Spleen (tissue), 11 donors: ENCODE data around the gene AUH. TPM values are rescaled to one million over a fixed set of nuclear protein-coding genes. Genes with fewer than 3 reads are reported as not detected.

ENCODE experiments used
- DNase-seq: peaks from one replicate; pipeline ENCODE4 v3.0.0-alpha.2; 2020
- H3K27ac ChIP-seq, 8 donors: fragments of 200-600 bp; sonication (generic) in 7 of 8; 1 replicate in 4 of 8; 2 replicates in 4 of 8; pipeline versions ENCODE4 v1.5.0 to v1.8.0; 2016 to 2021; ENCODE audit warnings: inconsistent platforms in 4 of 8, mild to moderate bottlenecking in 4 of 8, moderate library complexity in 1 of 8
- H3K27me3 ChIP-seq, 7 donors: fragments of 200-600 bp; sonication (generic) in 6 of 7; replicated peaks in 1 of 7; 1 replicate in 4 of 7; 2 replicates in 3 of 7; pipeline versions ENCODE4 v1.5.0 to v1.8.0; 2016 to 2021; ENCODE audit warnings: inconsistent platforms in 3 of 7, mild to moderate bottlenecking in 1 of 7
- H3K36me3 ChIP-seq, 6 donors: fragments of 200-600 bp; sonication (generic) in 5 of 6; 1 replicate in 4 of 6; 2 replicates in 2 of 6; pipeline versions ENCODE4 v1.5.0 to v1.8.0; 2016 to 2021; ENCODE audit warnings: inconsistent platforms in 2 of 6
- H3K4me1 ChIP-seq, 6 donors: fragments of 200-600 bp; sonication (generic) in 5 of 6; 1 replicate in 3 of 6; 2 replicates in 3 of 6; pipeline versions ENCODE4 v1.5.0 to v1.8.0; 2016 to 2021; ENCODE audit warnings: inconsistent platforms in 3 of 6
- H3K4me3 ChIP-seq, 8 donors: fragments of 200-600 bp; sonication (generic) in 7 of 8; 1 replicate in 4 of 8; 2 replicates in 4 of 8; pipeline versions ENCODE4 v1.5.0 to v1.8.0; 2016 to 2021; ENCODE audit warnings: inconsistent platforms in 4 of 8, mild to moderate bottlenecking in 4 of 8, moderate library complexity in 2 of 8
- H3K9me3 ChIP-seq, 8 donors: fragments of 200-600 bp; sonication (generic) in 7 of 8; 1 replicate in 4 of 8; 2 replicates in 4 of 8; pipeline versions ENCODE4 v1.5.0 to v1.8.0; 2016 to 2021; ENCODE audit warnings: inconsistent platforms in 4 of 8
- POLR2A ChIP-seq, 3 donors: fragments of 450-650 bp; IDR thresholded peaks; one replicate each; pipeline ENCODE4 v1.5.1; 2017; ENCODE audit warnings: antibody characterized with exemption in 3 of 3, mild to moderate bottlenecking in 1 of 3
- POLR2AphosphoS5 ChIP-seq, 3 donors: sonication (generic); formaldehyde crosslinking; IDR thresholded peaks; one replicate each; pipeline ENCODE4 v1.5.1; 2017; ENCODE audit warnings: antibody characterized with exemption in 3 of 3
- WGBS, 5 donors: extraction: QIAGEN DNeasy Blood & Tissue Kit in 3 of 5; methylation state at CpG; one replicate each; pipeline versions ENCODE4 v1.1.5 to v1.1.7; 2013 to 2018; 5-methylcytosine and 5-hydroxymethylcytosine counted together
- intact Hi-C: fragments of 100-400 bp; cut with DNase I; formaldehyde crosslinking; loops from one replicate; pipeline ENCODE4 v1.15.0; 2023; ENCODE audit warnings: low total_unique reads
- polyA plus RNA-seq, 3 donors: library from polyadenylated mRNA; stranded (reverse); fragments of 200-250 nt; gene quantifications; one replicate each; pipeline ENCODE4 v1.2.1, GENCODE V29; 2013
- total RNA-seq, 7 donors: library from RNA; depleted of rRNA in 3 of 7; stranded (reverse); fragments of >200 nt in 3 of 7; fragmentation: NEBNext Ultra II Directional in 4 of 7; extraction: Animal tissue kit (Norgen Biotek cat#: 25700) in 4 of 7; gene quantifications; one replicate each; pipeline versions ENCODE4 v1.1.0 to v1.2.1, GENCODE V29; 2016 to 2021
- TF ChIP-seq, protein P1 (sequence below), 11 experiments: fragments of 200-600 bp in 7 of 11; fragments of 450-650 bp in 4 of 11; sonication (generic) in 4 of 11; IDR thresholded peaks in 8 of 11; conservative IDR thresholded peaks in 3 of 11; 1 replicate in 7 of 11; 2 replicates in 4 of 11; pipeline versions ENCODE4 v1.4.0 to v1.8.0; 2016 to 2021; ENCODE audit warnings: antibody characterized with exemption in 11 of 11, inconsistent platforms in 4 of 11, mild to moderate bottlenecking in 1 of 11
- donor health status: healthy with polysubstance abuse.
- donor health status: DM: no; HTN: no; CAD: no; lungs with moderate emphysema.
- donor health status: DM: no; HTN: no; CAD: no.
- donor health status: Bipolar disorder and iron deficiency.
- donor health status: healthy.
- donor health status: DM: no; HTN: no; CAD: no.
- donor health status: DM: yes; HTN: yes; CAD: no.

AUH gene
- total and polyA plus RNA-seq, 10 donors: 9.4 to 37.3 (median 20.6) TPM

DNA sequence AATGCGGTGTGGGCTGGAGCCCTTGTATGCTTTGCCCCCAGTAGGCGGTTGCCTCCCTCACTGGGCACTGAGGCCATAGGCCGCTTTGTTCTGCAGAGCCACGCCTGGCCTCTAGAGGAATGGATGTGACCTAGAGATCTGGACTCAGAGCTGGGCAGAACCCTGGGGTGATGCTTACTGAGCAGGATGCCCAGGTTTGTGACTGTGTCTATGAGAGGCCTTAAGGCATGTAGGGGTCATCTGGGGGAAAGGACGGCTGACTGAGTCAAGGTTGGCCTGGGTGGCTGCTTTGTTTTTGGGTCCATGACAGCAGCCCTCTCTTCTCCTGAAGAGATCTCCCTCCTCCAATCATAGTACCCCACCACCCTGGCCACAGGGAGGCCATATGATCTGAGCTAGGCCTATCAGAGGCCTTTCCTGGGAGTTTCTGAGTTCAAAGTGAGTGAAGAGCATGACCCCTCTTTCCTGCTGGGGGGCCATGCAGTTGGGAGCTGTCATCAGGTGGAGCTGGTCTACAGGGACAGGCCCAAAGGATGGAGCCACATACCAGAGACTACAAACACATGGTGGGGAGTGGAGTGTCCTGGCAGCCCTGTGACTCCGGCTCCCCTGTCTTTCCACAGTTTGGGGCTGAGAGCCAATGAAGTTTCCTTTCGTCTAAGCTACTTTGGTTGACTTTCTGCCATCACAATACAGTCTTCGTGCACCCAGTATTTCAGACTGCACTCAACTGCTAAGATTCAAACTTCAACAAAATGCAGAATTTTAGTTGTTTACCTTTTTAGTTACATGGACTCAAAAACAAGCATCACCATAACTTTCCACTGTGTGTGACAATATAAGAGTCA, 165.4 kb downstream of the AUH start:
- Histone ChIP-seq H3K4me3 (no peak overlapping the region), H3K27ac (peak overlapping the region in 7 of 8 donors; percentile 48 to 93 (median 62)), H3K4me1 (peaks cover 11 to 85% (median 55%) of the 10 kb centered on the region in 6 donors), H3K36me3 (no peaks in the 10 kb centered on the region), H3K9me3 (peaks cover 0 to 10% (median 0%) of the 10 kb centered on the region in 8 donors), H3K27me3 (no peaks in the 10 kb centered on the region)
- TF ChIP-seq POLR2AphosphoS5 (IDR thresholded peaks at IDR 0.05): no peak
- TF ChIP-seq, protein P1, sequence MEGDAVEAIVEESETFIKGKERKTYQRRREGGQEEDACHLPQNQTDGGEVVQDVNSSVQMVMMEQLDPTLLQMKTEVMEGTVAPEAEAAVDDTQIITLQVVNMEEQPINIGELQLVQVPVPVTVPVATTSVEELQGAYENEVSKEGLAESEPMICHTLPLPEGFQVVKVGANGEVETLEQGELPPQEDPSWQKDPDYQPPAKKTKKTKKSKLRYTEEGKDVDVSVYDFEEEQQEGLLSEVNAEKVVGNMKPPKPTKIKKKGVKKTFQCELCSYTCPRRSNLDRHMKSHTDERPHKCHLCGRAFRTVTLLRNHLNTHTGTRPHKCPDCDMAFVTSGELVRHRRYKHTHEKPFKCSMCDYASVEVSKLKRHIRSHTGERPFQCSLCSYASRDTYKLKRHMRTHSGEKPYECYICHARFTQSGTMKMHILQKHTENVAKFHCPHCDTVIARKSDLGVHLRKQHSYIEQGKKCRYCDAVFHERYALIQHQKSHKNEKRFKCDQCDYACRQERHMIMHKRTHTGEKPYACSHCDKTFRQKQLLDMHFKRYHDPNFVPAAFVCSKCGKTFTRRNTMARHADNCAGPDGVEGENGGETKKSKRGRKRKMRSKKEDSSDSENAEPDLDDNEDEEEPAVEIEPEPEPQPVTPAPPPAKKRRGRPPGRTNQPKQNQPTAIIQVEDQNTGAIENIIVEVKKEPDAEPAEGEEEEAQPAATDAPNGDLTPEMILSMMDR (IDR thresholded peaks at IDR 0.05 in 8 of 11, conservative IDR thresholded peaks at IDR 0.05 in 3 of 11): no peak
- TF ChIP-seq POLR2A (IDR thresholded peaks at IDR 0.05): no peak
- intact Hi-C loops: loop anchor here (10.0 kb wide), 2 partner anchors 168 to 228 kb away; partner anchors contain the start of genes AUH and NFIL3
- 84 to 99% (median 97%) methylated on average over 7 to 8 of the region's 8 CpGs for whole genome bisulfite sequencing, 5 donors
- DNase-seq: no peak

DNA sequence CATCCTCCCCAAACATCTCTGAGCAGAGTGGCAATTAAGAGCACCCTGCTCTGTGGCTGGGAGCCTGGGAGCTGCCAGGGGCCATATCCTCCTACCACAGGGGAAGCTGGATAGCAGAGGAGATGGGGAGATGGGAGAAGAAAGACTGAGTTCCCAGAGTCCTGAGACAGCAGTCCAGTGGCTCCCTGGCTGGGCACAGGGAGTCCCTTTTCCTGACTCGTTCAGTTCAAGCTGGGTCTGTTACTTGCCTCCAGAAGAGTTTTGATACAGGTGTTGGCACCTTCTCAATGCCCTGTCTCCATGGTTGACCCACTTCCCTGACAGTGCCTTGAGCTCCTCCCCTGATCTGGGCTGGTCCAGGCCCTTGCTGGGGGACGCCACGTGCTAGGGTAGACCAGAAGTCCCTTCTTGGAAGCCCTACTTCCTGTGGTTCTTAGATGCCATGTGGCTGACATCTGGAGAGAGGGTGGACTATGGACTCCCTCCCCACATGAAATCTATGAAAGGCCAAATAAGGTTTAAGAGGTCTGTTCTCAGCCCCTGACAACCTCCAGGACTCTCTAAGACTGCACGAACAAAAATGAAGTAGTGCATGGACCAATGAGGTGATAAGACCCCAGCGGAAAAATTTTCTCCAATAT, 166.2 kb downstream of the AUH start:
- 83 to 94% (median 87%) methylated on average over 3 to 5 of the region's 5 CpGs for WGBS, 5 donors
- H3K4me3 ChIP-seq: no peak overlapping the region
- H3K4me1 ChIP-seq: peaks cover 11 to 86% (median 55%) of the 10 kb centered on the region in 6 donors
- no peak for DNase-seq
- TF ChIP-seq POLR2AphosphoS5 (IDR thresholded peaks at IDR 0.05): no peak
- TF ChIP-seq, protein P1 (IDR thresholded peaks at IDR 0.05 in 8 of 11, conservative IDR thresholded peaks at IDR 0.05 in 3 of 11): no peak
- TF ChIP-seq POLR2A (IDR thresholded peaks at IDR 0.05): no peak
- peaks cover 0 to 2% (median 0%) of the 10 kb centered on the region in 8 donors for H3K9me3 ChIP-seq
- no peaks in the 10 kb centered on the region for H3K36me3 ChIP-seq
- no peaks in the 10 kb centered on the region for H3K27me3 ChIP-seq
- peak overlapping the region in 2 of 8 donors; percentile 93 for H3K27ac ChIP-seq
- intact Hi-C loops: loop anchor here (10.0 kb wide), 2 partner anchors 169 to 229 kb away; partner anchors contain the start of genes AUH and NFIL3

DNA sequence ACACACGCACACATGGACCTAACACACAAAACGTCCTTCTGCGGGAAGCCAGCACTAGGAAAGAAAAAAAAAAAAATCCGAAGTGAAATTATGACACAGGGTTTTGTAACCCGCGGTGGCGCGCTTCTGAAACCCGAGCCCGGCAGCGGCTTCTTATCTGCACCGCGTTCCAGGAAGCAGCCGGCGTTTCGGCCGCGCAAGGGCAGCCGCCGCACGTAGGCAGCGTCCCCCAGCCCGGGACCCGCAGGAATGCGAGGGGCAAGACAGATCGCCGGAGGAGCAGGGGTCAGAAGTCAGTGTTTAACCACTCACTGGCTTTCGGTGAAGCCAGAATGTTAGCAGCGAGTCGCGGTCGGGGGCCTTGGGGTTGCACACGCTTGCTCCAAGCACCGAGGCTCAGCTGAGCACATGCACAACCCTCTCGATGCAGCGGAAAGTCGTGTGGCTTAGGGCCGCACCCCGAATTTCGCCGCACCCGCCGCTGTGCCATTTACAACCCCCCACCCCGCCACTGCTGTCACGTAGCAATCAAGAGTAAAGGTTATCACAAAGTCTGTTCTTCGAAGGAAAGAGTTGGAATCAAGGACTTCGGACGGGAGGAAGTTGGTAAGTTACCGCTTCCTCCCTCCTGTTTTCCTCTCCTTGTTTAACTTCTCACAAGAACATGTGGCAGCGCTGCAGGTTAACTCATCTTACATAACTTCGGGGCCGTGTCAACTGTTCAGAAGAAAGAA, 167.9 kb downstream of the AUH start:
- peak; percentile 95 for DNase-seq
- Histone ChIP-seq H3K9me3 (peaks cover 0 to 3% (median 0%) of the 10 kb centered on the region in 8 donors), H3K36me3 (no peaks in the 10 kb centered on the region), H3K4me1 (peaks cover 11 to 73% (median 49%) of the 10 kb centered on the region in 6 donors), H3K27me3 (no peaks in the 10 kb centered on the region), H3K4me3 (peak overlapping the region; percentile 20 to 70 (median 40)), H3K27ac (peak overlapping the region; percentile 89 to 95 (median 92))
- intact Hi-C loops: loop anchor here (10.0 kb wide), 2 partner anchors 171 to 231 kb away; partner anchors contain the start of genes AUH and NFIL3
- 2 to 3% (median 2%) methylated on average over 50 to 52 of the region's 52 CpGs for WGBS, 5 donors
- TF ChIP-seq, protein P1 (IDR thresholded peaks at IDR 0.05 in 8 of 11, conservative IDR thresholded peaks at IDR 0.05 in 3 of 11): peak in 2 of 11 experiments; percentile 7 to 22
- peak in 2 of 3 donors; percentile 5 to 40 for TF ChIP-seq POLR2A (IDR thresholded peaks at IDR 0.05)
- peak; percentile 83 to 93 (median 89) for TF ChIP-seq POLR2AphosphoS5 (IDR thresholded peaks at IDR 0.05)
